Measurements from ENCODE around the gene DHFR. TPM values are rescaled to one million over a fixed set of nuclear protein-coding genes. Genes with fewer than 3 reads are reported as not detected.

Gene DHFR
- total RNA-seq, 1 experiment from 2014 or later: 72.2 TPM

DNA sequence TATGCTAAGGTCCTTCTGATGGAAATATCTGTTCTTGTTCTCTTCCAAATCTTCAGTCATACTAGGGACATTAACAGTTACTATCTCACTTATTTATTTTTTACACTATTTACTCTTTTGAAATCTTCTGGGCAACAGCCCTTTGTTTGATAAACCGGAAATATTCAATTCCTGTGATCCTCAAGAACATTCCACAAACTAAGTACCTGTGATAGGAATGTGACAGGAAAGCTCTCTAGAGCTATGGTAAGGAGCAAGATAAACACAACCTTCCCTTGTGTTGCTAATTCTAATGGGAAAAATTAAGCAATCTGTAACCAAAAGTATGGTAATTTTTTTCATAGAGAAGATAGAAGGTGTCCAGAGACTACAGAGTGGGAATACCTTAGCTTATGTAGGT lies 62.7 kb downstream of the DHFR start:
- Histone ChIP-seq H3K56ac (ENCODE audit: insufficient read length, low read depth, low read length) (no peak overlapping the region), H4K91ac (ENCODE audit: insufficient read length, low read depth, low read length) (no peak overlapping the region), H4K5ac (ENCODE audit: insufficient read length, low read depth, low read length) (no peak overlapping the region), H4K8ac (replicated peaks; ENCODE audit: insufficient read length, low read depth, low read length) (no peak overlapping the region), H3K9ac (ENCODE audit: extremely low read depth, insufficient read length, low read length) (no peak overlapping the region), H2BK15ac (ENCODE audit: low read depth, low read length) (no peak overlapping the region), H3K27ac (ENCODE audit: insufficient read length, low read depth, low read length) (no peak overlapping the region), H2AFZ (ENCODE audit: low read length) (no peak overlapping the region), H3K27me3 (ENCODE audit: insufficient read depth, low read length) (no peaks in the 10 kb centered on the region), H2BK120ac (ENCODE audit: low read depth, low read length, poor library complexity, severe bottlenecking) (no peak overlapping the region), H3K9me3 (ENCODE audit: control insufficient read depth, low read depth, low read length) (no peaks in the 10 kb centered on the region), H2BK20ac (ENCODE audit: low read depth, low read length, poor library complexity, severe bottlenecking) (no peak overlapping the region), H2AK5ac (ENCODE audit: insufficient read length, low read length) (no peak overlapping the region), H3T11ph (ENCODE audit: low read length) (no peak overlapping the region), H3K14ac (ENCODE audit: insufficient read depth, low read length) (no peak overlapping the region), H3K79me1 (ENCODE audit: insufficient read depth, low read depth, low read length, poor library complexity, severe bottlenecking) (no peaks in the 10 kb centered on the region), H3K79me2 (ENCODE audit: insufficient read depth, low read length) (no peaks in the 10 kb centered on the region), H3K4me1 (ENCODE audit: insufficient read depth, low read length) (no peaks in the 10 kb centered on the region), H3K23ac (ENCODE audit: insufficient read length, low read depth, low read length) (no peak overlapping the region), H3K4me2 (ENCODE audit: insufficient read depth, insufficient read length, low read length) (no peak overlapping the region), H2BK12ac (ENCODE audit: insufficient read length, low read depth, low read length) (no peak overlapping the region), H3K18ac (ENCODE audit: insufficient read length, low read depth, low read length) (no peak overlapping the region), H2BK5ac (ENCODE audit: insufficient read length, low read length) (no peak overlapping the region), H4K20me1 (ENCODE audit: control insufficient read depth, insufficient read depth, insufficient read length) (no peaks in the 10 kb centered on the region), H3K23me2 (ENCODE audit: insufficient read length, low read depth, low read length, poor library complexity, severe bottlenecking) (no peaks in the 10 kb centered on the region), H3K4ac (ENCODE audit: low read depth, low read length) (no peak overlapping the region)
- DNase-seq: no peak
- no peak for TF ChIP-seq CTCF (conservative IDR thresholded peaks at IDR 0.05)
- no peaks in the 10 kb centered on the region for H3K9me3 Mint-ChIP-seq
- peaks cover 3 to 5% of the 10 kb centered on the region in 2 experiments for H3K4me1 Mint-ChIP-seq
- no peaks in the 10 kb centered on the region for H3K36me3 Mint-ChIP-seq (ENCODE audit: insufficient read depth in 1 of 3, low read depth in 3 of 3)
- no peak overlapping the region; a peak in 1 of 7 replicates for H3K27ac Mint-ChIP-seq
- no CpG with 5 or more reads among the region's 1 CpG for whole genome bisulfite sequencing (ENCODE audit: extremely low coverage, insufficient read length, low lambda C conversion rate)
- H3K27me3 Mint-ChIP-seq (ENCODE audit: low read depth): no peaks in the 10 kb centered on the region
- H3K4me3 Mint-ChIP-seq: no peak overlapping the region
